Measurements from ENCODE around the gene SCP2D1. TPM values are rescaled to one million over a fixed set of nuclear protein-coding genes. Genes with fewer than 3 reads are reported as not detected.

Gene SCP2D1
- total RNA-seq, 1 donor from 2014 or later: not detected

GRCh38 chr20:18857640-18858039 lies 44.1 kb downstream of the SCP2D1 start:
- DNase-seq (ENCODE audit: low spot score in 2 of 2): no peak
- no peak for FAIRE-seq

DNA sequence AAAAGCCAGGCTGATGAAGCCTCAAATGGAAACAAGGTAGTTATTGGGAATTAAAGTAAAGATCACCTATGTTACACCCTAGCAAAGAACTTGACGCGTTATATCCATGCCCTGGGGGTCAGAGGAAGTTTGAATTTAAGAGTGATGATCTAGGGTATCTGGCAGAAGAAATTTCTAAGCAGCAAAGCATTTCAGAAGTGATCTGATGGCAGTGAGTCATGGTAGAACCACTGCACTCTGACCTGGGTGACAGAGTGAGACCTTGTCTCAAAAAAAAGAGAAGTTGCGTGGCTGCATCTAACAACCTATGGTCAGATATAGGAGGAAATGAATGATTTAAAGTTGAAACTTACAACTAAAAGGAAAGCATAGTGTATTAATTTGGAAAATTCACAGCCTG lies 45.2 kb downstream of the SCP2D1 start:
- DNase-seq (ENCODE audit: low spot score in 2 of 2) (no peak), FAIRE-seq (no peak)

Other genes starting within 250 kb of the SCP2D1 start
- gene SMIM26, start 246.4 kb upstream of the SCP2D1 start, total RNA-seq: 101 TPM
- gene DTD1, start 225.7 kb upstream of the SCP2D1 start, total RNA-seq: 98.2 TPM

Measured in frontal cortex (tissue), 4 donors.